Spinal cord (tissue), 10 donors: ENCODE results near the gene ANXA6. TPM values are rescaled to one million over a fixed set of nuclear protein-coding genes. Genes with fewer than 3 reads are reported as not detected.
A peak's percentile ranks its signal among the peaks of the same experiment; 100 is the strongest.
"Not testable (repeated sequence)": the region's sequence is repeated elsewhere in the genome, so short reads cannot be mapped to it uniquely, and the experiment has no call there.

ENCODE experiments used
- DNase-seq, 6 donors: peaks; one replicate each; pipeline versions ENCODE4 v3.0.0 to v3.0.0-alpha.2; 2013 to 2015; ENCODE audit warnings: low spot score in 6 of 6, low read depth in 4 of 6
- H3K27ac ChIP-seq: one replicate; pipeline ENCODE4 v1.5.1; 2013; ENCODE audit warnings: low read depth, low read length, control low read depth
- H3K27me3 ChIP-seq: one replicate; pipeline ENCODE4 v1.6.1; 2013; ENCODE audit warnings: low read length; ENCODE audit not compliant: control insufficient read depth, insufficient read depth
- H3K36me3 ChIP-seq: one replicate; pipeline ENCODE4 v1.6.1; 2013; ENCODE audit warnings: low read length; ENCODE audit not compliant: control insufficient read depth, insufficient read depth
- H3K4me1 ChIP-seq: one replicate; pipeline ENCODE4 v1.6.1; 2013; ENCODE audit warnings: low read length; ENCODE audit not compliant: control insufficient read depth, insufficient read depth
- H3K4me3 ChIP-seq: one replicate; pipeline ENCODE4 v1.5.1; 2013; ENCODE audit warnings: low read depth, low read length, control low read depth
- H3K9me3 ChIP-seq: one replicate; pipeline ENCODE4 v1.6.1; 2013; ENCODE audit warnings: low read length; ENCODE audit not compliant: control insufficient read depth, insufficient read depth
- WGBS: methylation state at CpG from one replicate; pipeline ENCODE4 v1.1.5; 2013; ENCODE audit warnings: missing lambda C conversion rate; ENCODE audit not compliant: insufficient coverage; 5-methylcytosine and 5-hydroxymethylcytosine counted together
- long read RNA-seq, 4 donors: transcript quantifications; one replicate each; lab custom pipeline, GENCODE V29; 2026
- polyA plus RNA-seq, 2 donors: library from polyadenylated mRNA; unstranded; fragments of 120-200 nt; gene quantifications; one replicate each; pipeline ENCODE4 v1.2.1, GENCODE V29; 2013; ENCODE audit not compliant: insufficient read length in 2 of 2
- total RNA-seq, 2 donors: library from RNA; depleted of rRNA in 1 of 2; stranded (reverse); fragments of 120-200 nt in 1 of 2; fragments of >200 nt in 1 of 2; gene quantifications; one replicate each; pipeline versions ENCODE4 v1.2.3 to v1.2.4, GENCODE V29; 2013 to 2014
- donor health status: healthy.

Gene ANXA6
- total RNA-seq (100 to 1,000 TPM; 287 to 301 TPM), polyA plus RNA-seq (100 to 1,000 TPM; 215 to 255 TPM)
- long read RNA-seq, donor 1, transcript ANXA6-201 (26 exons, 2,593 nt) = major isoform, 33 of 83 reads
- long read RNA-seq, donor 1, partial matches to known transcripts = 44 of 83 reads
- long read RNA-seq, donor 1, other reads (novel, unspliced or antisense) = 5 of 83 reads
- long read RNA-seq, donor 2, transcript ANXA6-201 (26 exons, 2,593 nt) = major isoform, 11 of 29 reads
- long read RNA-seq, donor 2, partial matches to known transcripts = 17 of 29 reads
- long read RNA-seq, donor 2, other reads (novel, unspliced or antisense) = 0 of 29 reads
- long read RNA-seq, donor 3, transcript ANXA6-201 (26 exons, 2,593 nt) = major isoform, 8 of 30 reads
- long read RNA-seq, donor 3, partial matches to known transcripts = 22 of 30 reads
- long read RNA-seq, donor 3, other reads (novel, unspliced or antisense) = 0 of 30 reads
- long read RNA-seq, donor 4, transcript ANXA6-201 (26 exons, 2,593 nt) = major isoform, 36 of 122 reads
- long read RNA-seq, donor 4, partial matches to known transcripts = 74 of 122 reads
- long read RNA-seq, donor 4, other reads (novel, unspliced or antisense) = 11 of 122 reads

DNA sequence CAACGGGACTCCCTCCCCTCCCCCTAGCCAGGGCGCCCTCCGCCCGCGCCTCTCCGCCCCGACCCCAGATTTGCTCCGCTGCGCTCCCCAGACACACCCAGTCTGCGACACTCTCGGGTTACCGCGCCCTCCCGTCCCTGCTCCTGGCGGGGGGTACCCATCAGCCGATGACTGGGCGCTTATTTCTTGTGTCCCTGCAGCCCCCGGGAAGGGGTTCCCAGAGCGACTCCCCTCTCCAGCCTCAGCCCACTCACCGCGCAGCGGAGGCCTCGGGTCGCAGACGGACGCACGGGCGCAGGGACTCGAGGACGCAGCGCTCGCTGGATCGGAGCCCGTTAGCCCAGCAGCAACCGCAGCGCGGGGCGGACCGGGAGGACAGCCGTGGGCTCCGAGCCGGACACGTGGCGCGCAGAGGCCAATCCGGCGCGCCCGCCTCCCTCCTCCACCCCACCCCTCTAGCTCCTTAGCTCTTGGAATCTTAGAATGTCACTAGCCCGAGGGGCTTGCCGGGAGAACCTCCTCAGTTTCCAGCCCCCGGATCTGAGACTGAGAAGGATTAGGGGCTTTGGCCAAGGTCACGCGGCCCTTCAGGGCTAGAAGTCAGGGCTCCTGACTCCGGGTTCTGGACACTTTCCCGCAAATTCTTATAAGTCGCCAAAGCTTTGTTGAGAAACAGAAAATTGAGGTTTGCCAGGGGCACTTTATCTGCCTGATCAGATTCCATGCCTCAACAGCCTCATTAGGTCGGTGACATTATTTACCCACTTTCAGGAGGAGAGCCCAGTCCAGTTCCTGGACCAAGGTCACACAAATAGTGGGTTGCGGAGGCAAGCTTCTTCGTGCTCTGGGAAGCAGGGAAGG is at the start of gene ANXA6:
Gene ANXA6, minus strand, starts transcription at position 354 of the 861 bp plus-strand sequence. CDS start 9,878 bp downstream, outside the sequence.
- Histone ChIP-seq H3K4me1 (peaks cover 36% of the 10 kb centered on the region), H3K27me3 (no peaks in the 10 kb centered on the region), H3K36me3 (peaks cover 5% of the 10 kb centered on the region), H3K9me3 (no peaks in the 10 kb centered on the region), H3K27ac (peak within 1 kb of the TSS; percentile 84), H3K4me3 (peak within 1 kb of the TSS; percentile 84)
- WGBS = 1% methylated on average over 48 of the region's 60 CpGs
- DNase-seq = peak in 4 of 6 donors; percentile 72 to 96 (median 89)

DNA sequence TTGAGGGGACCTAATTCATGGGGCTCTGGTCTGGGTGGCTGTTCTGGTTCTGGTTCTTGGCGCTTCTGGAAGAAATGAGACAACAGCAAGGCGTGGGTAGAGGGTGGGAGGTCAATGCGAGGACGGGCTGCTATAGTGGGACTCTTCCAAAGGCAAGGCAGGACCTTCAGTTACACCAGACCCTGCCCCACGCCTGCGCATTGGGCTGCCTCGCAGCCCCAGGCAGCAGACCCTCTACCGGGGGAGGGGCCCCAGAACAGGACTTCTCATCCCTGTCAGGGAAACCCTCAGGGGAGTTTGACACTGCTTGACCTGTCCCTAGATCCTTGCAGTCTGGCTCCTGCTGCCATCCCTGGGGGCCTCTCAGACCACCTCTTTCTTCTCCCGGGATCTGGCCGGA is 47.8 kb upstream of the ANXA6 start:
- H3K4me3 ChIP-seq = no peak overlapping the region
- H3K27me3 ChIP-seq = no peaks in the 10 kb centered on the region
- no peak overlapping the region for H3K27ac ChIP-seq
- no peaks in the 10 kb centered on the region for H3K4me1 ChIP-seq
- 87% methylated on average over 9 of the region's 10 CpGs for WGBS
- no peaks in the 10 kb centered on the region for H3K9me3 ChIP-seq
- no peaks in the 10 kb centered on the region for H3K36me3 ChIP-seq
- DNase-seq = no peak

DNA sequence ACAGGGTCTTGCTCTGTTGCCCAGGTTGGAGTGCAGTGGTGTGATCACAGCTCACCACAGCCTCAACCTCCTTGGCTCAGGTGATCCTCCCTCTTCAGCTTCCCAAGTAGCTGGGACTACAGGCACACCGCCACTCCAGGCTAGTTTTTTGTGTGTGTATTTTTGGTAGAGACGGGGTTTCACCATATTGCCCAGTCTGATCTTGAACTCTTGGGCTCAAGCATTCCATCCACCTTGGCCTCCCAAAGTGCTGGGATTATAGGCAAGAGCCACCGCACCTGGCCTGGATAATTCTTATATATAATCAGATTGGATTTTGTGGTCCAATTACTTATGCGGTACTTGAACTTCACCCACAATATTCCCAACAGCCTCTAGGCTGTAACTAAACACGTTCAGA is 46.5 kb upstream of the ANXA6 start:
- no peaks in the 10 kb centered on the region for H3K27me3 ChIP-seq
- no peak overlapping the region for H3K27ac ChIP-seq
- no CpG with 5 or more reads among the region's 5 CpGs for WGBS
- H3K36me3 ChIP-seq = no peaks in the 10 kb centered on the region
- no peak overlapping the region for H3K4me3 ChIP-seq
- H3K4me1 ChIP-seq = no peaks in the 10 kb centered on the region
- DNase-seq = no peak
- H3K9me3 ChIP-seq = no peaks in the 10 kb centered on the region

DNA sequence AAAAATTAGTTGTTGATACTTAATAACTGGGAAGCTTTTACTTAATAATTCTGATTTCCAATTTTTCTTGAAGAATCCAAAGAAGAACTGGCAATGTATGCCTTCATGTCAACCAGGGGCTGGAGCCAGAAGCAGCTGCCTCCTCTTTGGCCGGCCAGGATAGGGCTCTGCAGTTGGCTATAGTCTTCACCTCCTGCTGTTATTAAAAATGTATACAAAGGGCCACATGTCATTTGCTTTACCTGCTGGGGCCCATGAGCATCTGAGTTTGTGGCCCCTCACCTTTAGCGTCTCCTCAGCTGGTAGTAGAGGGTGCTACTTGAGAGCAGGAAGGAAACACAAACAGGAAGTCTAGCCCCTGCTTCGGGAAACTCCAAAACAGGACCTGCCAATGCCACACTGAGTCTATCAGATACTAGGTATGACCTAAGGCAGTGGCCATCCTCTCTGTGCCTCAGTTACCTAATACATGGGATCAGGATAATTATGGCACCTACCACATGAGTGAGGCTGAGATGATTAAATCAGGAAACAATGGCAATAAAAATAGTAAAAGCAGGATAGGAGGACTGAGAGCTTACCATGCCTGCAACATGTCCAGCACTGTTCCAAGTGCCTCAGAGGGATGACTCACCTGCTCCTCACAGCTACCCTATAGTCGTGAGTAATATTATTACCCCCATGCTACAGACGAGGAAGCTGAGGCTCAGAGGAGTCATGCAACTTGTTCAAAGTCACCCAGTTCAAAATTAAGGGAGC is 45.0 kb upstream of the ANXA6 start:
- 92% methylated on average over 4 of the region's 5 CpGs for WGBS
- H3K27ac ChIP-seq = no peak overlapping the region
- H3K36me3 ChIP-seq = no peaks in the 10 kb centered on the region

DNA sequence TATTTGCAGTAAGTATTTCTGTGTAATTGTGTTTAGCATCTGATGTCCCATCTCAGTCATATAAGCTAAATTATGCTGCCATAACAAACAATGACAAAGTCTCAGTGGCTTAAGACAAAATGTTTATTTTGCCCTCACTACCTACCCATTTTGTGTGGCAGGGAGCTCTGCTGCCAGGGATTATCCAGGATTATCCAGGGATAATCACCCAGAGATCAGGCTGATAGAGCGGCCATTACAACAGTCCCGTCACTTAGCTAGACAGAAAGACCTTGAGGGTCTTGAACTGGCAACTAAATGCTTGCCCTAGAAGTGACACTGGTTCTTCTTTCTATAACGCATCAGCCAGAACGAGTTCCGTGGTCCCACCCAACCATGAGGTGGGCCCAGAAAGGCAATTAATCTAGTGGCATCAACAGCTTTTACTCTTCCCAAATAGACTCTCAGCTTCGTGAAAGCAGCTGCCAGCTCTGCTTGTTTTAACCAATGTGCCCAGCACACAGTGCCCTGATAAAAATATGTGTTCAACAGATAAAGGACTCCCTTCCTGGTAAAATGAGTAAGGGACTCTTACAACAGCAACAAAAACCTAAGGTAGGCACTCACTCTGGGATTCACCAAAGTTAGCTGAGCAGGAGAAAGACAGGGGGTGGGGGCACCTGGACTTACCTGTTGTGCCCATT is 43.5 kb upstream of the ANXA6 start:
- WGBS = 81% methylated on average over 5 of the region's 6 CpGs
- no peaks in the 10 kb centered on the region for H3K36me3 ChIP-seq
- DNase-seq = no peak
- no peaks in the 10 kb centered on the region for H3K27me3 ChIP-seq
- no peaks in the 10 kb centered on the region for H3K9me3 ChIP-seq
- H3K4me3 ChIP-seq = no peak overlapping the region
- no peaks in the 10 kb centered on the region for H3K4me1 ChIP-seq
- no peak overlapping the region for H3K27ac ChIP-seq

More for the DNA sequence above, 45.0 kb upstream of the ANXA6 start:
- no peaks in the 10 kb centered on the region for H3K9me3 ChIP-seq
- no peak overlapping the region for H3K4me3 ChIP-seq
- no peaks in the 10 kb centered on the region for H3K4me1 ChIP-seq
- H3K27me3 ChIP-seq = no peaks in the 10 kb centered on the region
- DNase-seq = no peak

DNA sequence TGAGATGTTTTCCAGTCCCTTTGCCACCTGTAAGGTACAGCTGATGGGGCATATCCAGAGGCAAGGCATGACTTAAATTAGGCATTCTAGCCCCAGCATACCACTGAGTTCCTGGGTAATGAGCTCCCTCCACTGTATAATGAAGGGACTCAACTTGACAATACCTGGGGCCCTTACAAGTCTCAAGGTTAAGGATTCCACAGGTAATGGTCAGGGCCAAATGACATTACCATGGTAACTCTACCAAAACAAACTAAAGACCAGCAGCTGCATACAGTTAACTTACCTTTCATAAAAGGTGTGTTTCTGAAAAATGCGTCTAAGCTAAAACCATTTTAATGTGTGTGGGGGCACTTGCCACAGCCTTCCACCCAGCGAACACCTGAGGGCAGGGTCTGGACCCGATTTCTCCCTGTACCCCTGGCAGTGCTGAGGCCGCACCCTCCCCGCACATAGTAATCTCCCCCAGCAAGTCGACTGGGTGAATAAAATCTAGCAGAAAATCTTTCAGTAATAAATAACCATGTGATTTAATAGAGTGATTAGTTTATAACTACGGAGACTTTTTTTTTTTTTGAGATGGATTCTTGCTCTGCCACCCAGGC is 42.1 kb upstream of the ANXA6 start:
- Histone ChIP-seq H3K36me3 (no peaks in the 10 kb centered on the region), H3K4me1 (no peaks in the 10 kb centered on the region), H3K27ac (no peak overlapping the region), H3K27me3 (no peaks in the 10 kb centered on the region), H3K4me3 (no peak overlapping the region), H3K9me3 (no peaks in the 10 kb centered on the region)
- DNase-seq = no peak
- WGBS = no CpG with 5 or more reads among the region's 7 CpGs

DNA sequence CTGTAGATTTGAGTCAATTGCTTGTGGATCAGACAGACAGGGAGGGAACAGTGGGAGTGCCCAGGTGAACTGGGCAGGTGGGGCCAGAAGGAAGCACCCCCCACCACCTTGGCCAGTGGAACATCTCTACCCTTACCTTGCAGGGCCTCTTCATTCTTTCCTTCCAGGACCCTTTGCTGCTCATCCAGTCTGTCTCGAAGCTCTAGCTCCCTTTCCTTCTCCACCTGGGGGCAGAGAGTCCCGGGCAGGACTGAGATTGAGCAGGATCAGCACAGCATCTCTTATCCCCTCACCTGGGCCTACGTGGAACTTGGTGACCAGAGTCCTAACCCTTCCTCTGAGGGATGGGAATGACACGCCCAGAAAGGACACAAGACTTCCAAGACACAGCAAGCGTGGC is 41.3 kb upstream of the ANXA6 start:
- no peak for DNase-seq
- Histone ChIP-seq H3K36me3 (no peaks in the 10 kb centered on the region), H3K4me1 (no peaks in the 10 kb centered on the region), H3K27me3 (no peaks in the 10 kb centered on the region), H3K9me3 (no peaks in the 10 kb centered on the region), H3K27ac (no peak overlapping the region), H3K4me3 (no peak overlapping the region)
- 77% methylated on average over 5 of the region's 5 CpGs for WGBS

DNA sequence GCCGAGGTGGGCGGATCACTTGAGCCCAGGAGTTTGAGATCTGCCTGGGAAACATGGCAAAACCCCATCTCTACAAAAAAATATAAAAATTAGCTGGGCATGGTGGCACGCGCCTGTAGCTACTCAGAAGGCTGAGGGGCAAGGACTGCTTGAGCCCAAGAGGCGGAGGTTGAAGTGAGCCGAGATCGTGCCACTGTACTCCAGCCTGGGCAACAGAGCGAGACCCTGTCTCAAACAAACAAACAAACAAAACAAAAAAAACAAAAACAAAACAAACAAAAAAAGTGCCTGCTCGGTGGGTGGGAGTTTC is 39.7 kb upstream of the ANXA6 start:
- not testable (repeated sequence) for H3K27me3 ChIP-seq, H3K4me1 ChIP-seq, H3K9me3 ChIP-seq, H3K36me3 ChIP-seq, DNase-seq, H3K27ac ChIP-seq, H3K4me3 ChIP-seq
- WGBS = 90% methylated on average over 5 of the region's 9 CpGs
